Measurements from ENCODE around the gene ADAMTS3. TPM values are rescaled to one million over a fixed set of nuclear protein-coding genes. Genes with fewer than 3 reads are reported as not detected.

ADAMTS3 gene
- total and polyA plus RNA-seq, 2 of the 13 experiments (the other 11 are each of a cell fraction or from before 2014, with no cell fraction given) = not detected

- no peak overlapping the region for H3K4me3 ChIP-seq (replicated peaks in 1 of 3; ENCODE audit: insufficient read depth in 1 of 3, low read depth in 2 of 3, low read length in 3 of 3)
- FAIRE-seq (no peak), ATAC-seq (no peak), DNase-seq (ENCODE audit: low spot score) (no peak)
- H3K27me3 ChIP-seq (ENCODE audit: control insufficient read depth in 1 of 2, insufficient read depth in 2 of 2, low read length in 2 of 2) = no peaks in the 10 kb centered on the region
- 16% methylated on average over 3 of the region's 3 CpGs for WGBS (ENCODE audit: low lambda C conversion rate)
- no peak overlapping the region for H3K27ac ChIP-seq (ENCODE audit: extremely low read length, insufficient read depth, low read length)
- H3K36me3 ChIP-seq (replicated peaks in 1 of 2; ENCODE audit: control insufficient read depth in 1 of 2, insufficient read depth in 2 of 2, low read length in 2 of 2) = no peaks in the 10 kb centered on the region
- no peak for TF ChIP-seq CHD4 (IDR thresholded peaks at IDR 0.05; ENCODE audit: borderline replicate concordance, low read length)
- TF ChIP-seq ATF7 (IDR thresholded peaks at IDR 0.05) = peak; percentile 65
- TF ChIP-seq ATF7 (CRISPR knock-in tag; IDR thresholded peaks at IDR 0.05) = no peak
- BruUV-seq (replicated peaks) = no TSS peak
- ChIA-PET CTCF (ENCODE audit: low intra/inter-chr PET ratio, low total read pairs) (no interaction called here), POLR2A (no interaction called here)
- no peaks in the 10 kb centered on the region for H3K9me3 ChIP-seq (ENCODE audit: low read length)
- H3K79me2 ChIP-seq (ENCODE audit: insufficient read depth, low read length) = no peaks in the 10 kb centered on the region
- no peak overlapping the region for H3K4me2 ChIP-seq (ENCODE audit: low read depth, low read length)
- no peaks in the 10 kb centered on the region for H4K20me1 ChIP-seq (ENCODE audit: insufficient read depth, low read length)
- in situ Hi-C loops (cut with HindIII; ENCODE audit: extremely low pct_ligation_motif_present, low pct_unique_long_range_greater_than_20kb) = no loop called here
- H3K9ac ChIP-seq (ENCODE audit: insufficient read depth, low read depth, low read length) = no peak overlapping the region
- H3K4me1 ChIP-seq (ENCODE audit: insufficient read depth, low read length) = no peaks in the 10 kb centered on the region
- intact Hi-C loops (cut with micrococcal nuclease; ENCODE audit: unreplicated experiment) = no loop called here
- H2AFZ ChIP-seq (ENCODE audit: low read length) = no peak overlapping the region
These were observed 174.9 kb downstream of the ADAMTS3 start for GRCh38 chr4:72394012-72394663.

GRCh38 chr4:72391281-72391680, 177.7 kb downstream of the ADAMTS3 start:
- no peaks in the 10 kb centered on the region for H3K9me3 ChIP-seq (ENCODE audit: low read length)
- 74% methylated on average over 2 of the region's 2 CpGs for WGBS (ENCODE audit: low lambda C conversion rate)
- CTCF ChIA-PET (ENCODE audit: low intra/inter-chr PET ratio, low total read pairs) = no interaction called here
- TF ChIP-seq TERF1 (CRISPR knock-in tag; IDR thresholded peaks at IDR 0.05) (no peak), ZBTB20 (CRISPR knock-in tag; IDR thresholded peaks at IDR 0.05; ENCODE audit: borderline replicate concordance, low read depth) (no peak), ZHX2 (IDR thresholded peaks at IDR 0.05; ENCODE audit: low read depth) (no peak), ZHX2 (CRISPR knock-in tag; IDR thresholded peaks at IDR 0.05; ENCODE audit: borderline replicate concordance) (no peak), BATF2 (CRISPR knock-in tag; IDR thresholded peaks at IDR 0.05) (no peak), JARID2 (CRISPR knock-in tag; IDR thresholded peaks at IDR 0.05; ENCODE audit: insufficient replicate concordance) (no peak), FOXA1 (IDR thresholded peaks at IDR 0.05) (no peak), FOXA1 (CRISPR knock-in tag; IDR thresholded peaks at IDR 0.05) (no peak), NR2F2 (IDR thresholded peaks at IDR 0.05; ENCODE audit: borderline replicate concordance, low read depth) (no peak)

More at GRCh38 chr4:72391281-72391680, 177.7 kb downstream of the ADAMTS3 start:
- POLR2A ChIA-PET = no interaction called here
- in situ Hi-C loops (cut with HindIII; ENCODE audit: extremely low pct_ligation_motif_present, low pct_unique_long_range_greater_than_20kb) = no loop called here
- no peak overlapping the region for H3K9ac ChIP-seq (ENCODE audit: insufficient read depth, low read depth, low read length)
- H3K4me3 ChIP-seq (replicated peaks in 1 of 3; ENCODE audit: insufficient read depth in 1 of 3, low read depth in 2 of 3, low read length in 3 of 3) = no peak overlapping the region
- no peak overlapping the region for H3K4me2 ChIP-seq (ENCODE audit: low read depth, low read length)
- H3K27ac ChIP-seq (ENCODE audit: extremely low read length, insufficient read depth, low read length) = no peak overlapping the region
- ATAC-seq (no peak), DNase-seq (ENCODE audit: low spot score) (no peak), FAIRE-seq (no peak)
- H3K4me1 ChIP-seq (ENCODE audit: insufficient read depth, low read length) = no peaks in the 10 kb centered on the region
- no TSS peak for BruUV-seq (replicated peaks)
- H3K27me3 ChIP-seq (ENCODE audit: control insufficient read depth in 1 of 2, insufficient read depth in 2 of 2, low read length in 2 of 2) = no peaks in the 10 kb centered on the region
- no peaks in the 10 kb centered on the region for H4K20me1 ChIP-seq (ENCODE audit: insufficient read depth, low read length)
- no peak overlapping the region for H2AFZ ChIP-seq (ENCODE audit: low read length)
- no peaks in the 10 kb centered on the region for H3K36me3 ChIP-seq (replicated peaks in 1 of 2; ENCODE audit: control insufficient read depth in 1 of 2, insufficient read depth in 2 of 2, low read length in 2 of 2)
- intact Hi-C loops (cut with micrococcal nuclease; ENCODE audit: unreplicated experiment) = no loop called here
- H3K79me2 ChIP-seq (ENCODE audit: insufficient read depth, low read length) = no peaks in the 10 kb centered on the region

All from HepG2 (cell line).